Left lung (tissue), 10 donors: ENCODE measurements around the gene ZNF805. TPM values are rescaled to one million over a fixed set of nuclear protein-coding genes. Genes with fewer than 3 reads are reported as not detected.
"Not testable (repeated sequence)": the region's sequence is repeated elsewhere in the genome, so short reads cannot be mapped to it uniquely, and the experiment has no call there.

Experiments used
- ATAC-seq: fragments of 200-7000 bp; cut with Tn5 transposase; one replicate; pipeline ENCODE4 v1.9.1; 2020; ENCODE audit warnings: moderate library complexity
- DNase-seq, 4 donors: peaks; one replicate each; pipeline ENCODE4 v3.0.0-alpha.2; 2013 to 2020
- H3K27ac ChIP-seq, 2 donors: fragments of 200-600 bp; sonication (generic) in 1 of 2; one replicate each; pipeline versions ENCODE4 v1.5.0 to v1.8.0; 2020 to 2021
- H3K27me3 ChIP-seq, 2 donors: fragments of 200-600 bp; sonication (generic) in 1 of 2; one replicate each; pipeline versions ENCODE4 v1.5.0 to v1.8.0; 2020 to 2021
- H3K36me3 ChIP-seq, 2 donors: fragments of 200-600 bp; sonication (generic) in 1 of 2; one replicate each; pipeline versions ENCODE4 v1.5.0 to v1.8.0; 2020 to 2021
- H3K4me1 ChIP-seq, 2 donors: fragments of 200-600 bp; one replicate each; pipeline ENCODE4 v1.8.0; 2021
- H3K4me3 ChIP-seq, 2 donors: fragments of 200-600 bp; sonication (generic) in 1 of 2; one replicate each; pipeline versions ENCODE4 v1.5.0 to v1.8.0; 2020 to 2021; ENCODE audit warnings: mild to moderate bottlenecking in 1 of 2
- H3K9me3 ChIP-seq, 2 donors: fragments of 200-600 bp; sonication (generic) in 1 of 2; one replicate each; pipeline versions ENCODE4 v1.5.0 to v1.8.0; 2020 to 2021
- intact Hi-C, 2 donors: fragments of 100-400 bp; cut with DNase I; formaldehyde crosslinking; loops; one replicate each; pipeline versions ENCODE4 v1.11.2 to v1.14.2; 2022
- polyA plus RNA-seq, 6 donors: library from polyadenylated mRNA; unstranded; fragments of 120-200 nt; gene quantifications; one replicate each; pipeline ENCODE4 v1.2.1, GENCODE V29; 2013; ENCODE audit not compliant: insufficient read length in 6 of 6
- total RNA-seq, 2 donors: library from RNA; stranded (reverse); fragmentation: NEBNext Ultra II Directional; extraction: Animal tissue kit (Norgen Biotek cat#: 25700); gene quantifications; one replicate each; pipeline ENCODE4 v1.2.1, GENCODE V29; 2021
- TF ChIP-seq, protein P1 (sequence below), 2 donors: fragments of 200-600 bp; sonication (generic) in 1 of 2; IDR thresholded peaks; one replicate each; pipeline versions ENCODE4 v1.5.0 to v1.8.0; 2021; ENCODE audit warnings: antibody characterized with exemption in 2 of 2
- donor health status: DM: no; HTN: yes; CAD: no.
- donor health status: DM: no; HTN: no; CAD: no.

ZNF805 gene
- total and polyA plus RNA-seq, 8 donors: 6.0 to 13.8 (median 7.4) TPM

DNA sequence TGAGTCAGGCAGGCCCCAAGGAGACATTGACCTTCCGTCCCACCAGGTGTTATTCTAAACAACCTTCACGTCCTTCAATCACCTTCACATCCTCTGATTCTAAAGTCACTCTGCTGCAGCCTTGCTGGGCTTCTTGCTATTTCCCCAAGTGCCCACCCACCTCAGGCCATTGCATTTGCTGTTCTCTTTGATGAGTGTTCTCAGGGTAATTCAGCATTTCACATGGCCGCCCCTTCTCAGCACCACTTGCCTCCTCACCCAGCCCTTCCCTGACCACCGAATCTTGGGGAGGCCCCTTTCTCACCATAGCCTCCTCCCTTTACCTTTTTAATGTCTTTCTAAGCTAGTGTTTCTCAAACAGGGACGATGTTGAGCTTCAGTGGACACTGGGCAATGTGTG lies 4.6 kb downstream of the ZNF805 start:
- ATAC-seq (no peak), DNase-seq (no peak)
- TF ChIP-seq, protein P1, sequence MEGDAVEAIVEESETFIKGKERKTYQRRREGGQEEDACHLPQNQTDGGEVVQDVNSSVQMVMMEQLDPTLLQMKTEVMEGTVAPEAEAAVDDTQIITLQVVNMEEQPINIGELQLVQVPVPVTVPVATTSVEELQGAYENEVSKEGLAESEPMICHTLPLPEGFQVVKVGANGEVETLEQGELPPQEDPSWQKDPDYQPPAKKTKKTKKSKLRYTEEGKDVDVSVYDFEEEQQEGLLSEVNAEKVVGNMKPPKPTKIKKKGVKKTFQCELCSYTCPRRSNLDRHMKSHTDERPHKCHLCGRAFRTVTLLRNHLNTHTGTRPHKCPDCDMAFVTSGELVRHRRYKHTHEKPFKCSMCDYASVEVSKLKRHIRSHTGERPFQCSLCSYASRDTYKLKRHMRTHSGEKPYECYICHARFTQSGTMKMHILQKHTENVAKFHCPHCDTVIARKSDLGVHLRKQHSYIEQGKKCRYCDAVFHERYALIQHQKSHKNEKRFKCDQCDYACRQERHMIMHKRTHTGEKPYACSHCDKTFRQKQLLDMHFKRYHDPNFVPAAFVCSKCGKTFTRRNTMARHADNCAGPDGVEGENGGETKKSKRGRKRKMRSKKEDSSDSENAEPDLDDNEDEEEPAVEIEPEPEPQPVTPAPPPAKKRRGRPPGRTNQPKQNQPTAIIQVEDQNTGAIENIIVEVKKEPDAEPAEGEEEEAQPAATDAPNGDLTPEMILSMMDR (IDR thresholded peaks at IDR 0.05): no peak
- no peaks in the 10 kb centered on the region for H3K9me3 ChIP-seq
- H3K4me1 ChIP-seq: peaks cover 9 to 20% of the 10 kb centered on the region in 2 donors
- no peak overlapping the region for H3K4me3 ChIP-seq
- peaks cover 0 to 55% of the 10 kb centered on the region in 2 donors for H3K36me3 ChIP-seq
- H3K27me3 ChIP-seq: no peaks in the 10 kb centered on the region
- no peak overlapping the region for H3K27ac ChIP-seq
- intact Hi-C loops: no loop called here

DNA sequence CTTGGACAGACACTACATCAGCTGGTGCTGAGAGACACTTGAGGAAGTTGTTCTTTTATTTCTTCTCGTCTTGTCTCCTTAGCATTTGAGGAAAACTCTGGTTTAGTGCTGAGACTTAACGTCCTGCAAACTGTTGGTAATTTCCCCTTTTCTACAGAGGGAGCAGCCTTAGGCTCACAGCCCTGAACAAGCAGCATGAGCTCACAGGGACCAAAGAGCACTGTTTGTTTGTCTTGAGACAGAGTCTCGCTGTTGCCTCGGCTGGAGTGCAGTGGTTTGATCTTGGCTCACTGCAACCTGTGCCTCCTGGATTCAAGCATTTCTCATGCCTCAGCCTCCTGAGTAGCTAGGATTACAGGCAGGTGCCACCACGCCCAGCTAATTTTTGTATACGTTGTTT lies 5.5 kb downstream of the ZNF805 start:
- intact Hi-C loops: no loop called here
- no peak overlapping the region for H3K4me3 ChIP-seq
- TF ChIP-seq, protein P1 (IDR thresholded peaks at IDR 0.05): no peak
- H3K4me1 ChIP-seq: peaks cover 9 to 19% of the 10 kb centered on the region in 2 donors
- H3K27ac ChIP-seq: no peak overlapping the region
- H3K9me3 ChIP-seq: no peaks in the 10 kb centered on the region
- ATAC-seq: no peak
- H3K27me3 ChIP-seq: no peaks in the 10 kb centered on the region
- DNase-seq: no peak
- peaks cover 0 to 64% of the 10 kb centered on the region in 2 donors for H3K36me3 ChIP-seq

DNA sequence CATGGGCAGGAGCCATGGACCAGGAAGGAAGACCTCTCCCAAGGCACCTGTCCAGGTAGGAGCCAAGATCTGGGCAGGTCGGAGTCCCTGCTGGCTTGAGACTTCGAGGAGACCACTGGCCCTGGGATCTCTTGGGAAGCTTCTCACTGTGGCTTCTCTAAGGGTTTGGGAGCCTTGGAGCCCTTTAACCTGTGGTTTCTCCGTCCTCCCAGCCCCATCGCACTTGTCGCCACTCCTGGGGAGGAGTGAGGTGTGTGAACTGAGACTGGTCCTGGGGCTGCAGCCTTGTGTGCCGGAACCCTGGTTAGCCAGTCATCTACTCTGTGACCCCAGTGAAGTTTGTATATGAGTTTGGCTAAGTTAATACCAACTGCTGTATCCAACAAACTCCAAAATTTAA lies 8.2 kb downstream of the ZNF805 start:
- peaks cover 0 to 91% of the 10 kb centered on the region in 2 donors for H3K36me3 ChIP-seq
- H3K4me3 ChIP-seq: no peak overlapping the region
- no peak overlapping the region for H3K27ac ChIP-seq
- DNase-seq (no peak), ATAC-seq (no peak)
- H3K9me3 ChIP-seq: no peaks in the 10 kb centered on the region
- intact Hi-C loops: no loop called here
- H3K4me1 ChIP-seq: no peaks in the 10 kb centered on the region
- no peaks in the 10 kb centered on the region for H3K27me3 ChIP-seq
- TF ChIP-seq, protein P1 (IDR thresholded peaks at IDR 0.05): no peak

DNA sequence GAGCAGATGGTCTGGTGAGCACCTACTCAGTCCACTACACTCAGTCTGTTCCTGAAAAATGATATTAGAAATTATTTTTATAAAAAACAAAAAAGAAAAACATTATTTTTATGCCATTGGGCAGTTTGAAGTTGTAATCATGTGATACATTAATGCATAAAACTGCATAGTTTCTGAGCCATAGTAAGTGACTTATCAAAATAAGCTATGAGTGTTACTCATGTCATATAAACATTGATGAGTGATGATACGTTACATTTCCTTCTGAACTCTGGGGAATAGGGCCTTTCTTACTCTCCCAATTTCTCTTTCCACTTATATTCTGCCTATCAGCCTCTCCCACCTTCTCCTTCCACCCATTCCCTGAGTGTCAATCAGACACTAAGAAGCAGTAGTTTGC lies 8.9 kb downstream of the ZNF805 start:
- H3K9me3 ChIP-seq: no peaks in the 10 kb centered on the region
- no peak overlapping the region for H3K27ac ChIP-seq
- TF ChIP-seq, protein P1 (IDR thresholded peaks at IDR 0.05): no peak
- ATAC-seq (no peak), DNase-seq (no peak)
- no peaks in the 10 kb centered on the region for H3K4me1 ChIP-seq
- no peaks in the 10 kb centered on the region for H3K27me3 ChIP-seq
- H3K4me3 ChIP-seq: no peak overlapping the region
- H3K36me3 ChIP-seq: peaks cover 0 to 92% of the 10 kb centered on the region in 2 donors
- intact Hi-C loops: no loop called here

DNA sequence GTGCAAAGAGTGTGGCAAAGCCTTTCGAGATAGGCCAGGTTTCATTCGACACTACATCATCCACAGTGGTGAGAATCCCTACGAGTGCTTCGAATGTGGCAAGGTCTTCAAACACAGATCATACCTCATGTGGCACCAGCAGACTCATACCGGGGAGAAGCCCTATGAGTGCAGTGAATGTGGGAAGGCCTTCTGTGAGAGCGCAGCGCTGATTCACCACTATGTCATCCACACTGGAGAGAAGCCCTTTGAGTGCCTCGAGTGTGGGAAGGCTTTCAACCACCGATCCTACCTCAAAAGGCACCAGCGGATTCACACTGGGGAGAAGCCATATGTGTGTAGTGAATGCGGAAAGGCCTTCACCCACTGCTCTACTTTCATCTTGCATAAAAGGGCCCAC lies 13.3 kb downstream of the ZNF805 start:
- DNase-seq, intact Hi-C loops, H3K4me3 ChIP-seq, ATAC-seq, H3K4me1 ChIP-seq, H3K27ac ChIP-seq, H3K9me3 ChIP-seq, H3K27me3 ChIP-seq: not testable (repeated sequence)
- peaks cover 0 to 58% of the 10 kb centered on the region in 2 donors for H3K36me3 ChIP-seq

DNA sequence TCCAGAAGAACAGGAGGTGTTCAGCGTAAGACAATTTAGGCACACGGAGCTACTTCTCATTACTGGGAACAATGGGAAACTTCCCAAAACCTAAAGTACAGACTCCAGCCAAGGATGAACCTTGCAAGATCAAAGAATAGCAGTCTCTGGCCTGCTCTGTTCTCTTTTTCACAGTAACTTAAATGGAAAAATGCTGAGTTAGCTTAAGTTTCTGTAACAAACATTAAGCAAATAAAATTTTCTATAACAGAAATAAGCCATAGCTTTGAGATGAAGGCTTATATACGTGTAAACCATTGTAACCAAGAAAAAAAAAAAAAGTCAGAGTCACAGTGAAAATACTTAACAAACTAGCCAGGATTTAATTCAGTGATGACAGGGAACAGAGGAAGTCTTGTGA lies 21.6 kb downstream of the ZNF805 start:
- H3K27ac ChIP-seq: no peak overlapping the region
- ATAC-seq: no peak
- no peaks in the 10 kb centered on the region for H3K27me3 ChIP-seq
- no peak for DNase-seq
- no peaks in the 10 kb centered on the region for H3K9me3 ChIP-seq
- H3K4me3 ChIP-seq: no peak overlapping the region
- no peaks in the 10 kb centered on the region for H3K4me1 ChIP-seq
- H3K36me3 ChIP-seq: peaks cover 0 to 19% of the 10 kb centered on the region in 2 donors
- TF ChIP-seq, protein P1 (IDR thresholded peaks at IDR 0.05): no peak
- intact Hi-C loops: no loop called here
